SK-N-MC (cell line): Measurements from ENCODE around the gene ARHGAP26.

Experiments
- DNase-seq: peaks from one replicate; pipeline ENCODE4 v3.0.0-alpha.2; 2011; ENCODE audit warnings: low read depth, low spot score
- H3K27ac ChIP-seq: fragments of 200-600 bp; sonication (generic); 2 replicates; pipeline ENCODE4 v1.5.1; 2016; ENCODE audit warnings: mixed run types
- H3K36me3 ChIP-seq: fragments of 200-600 bp; sonication (generic); 2 replicates; pipeline ENCODE4 v1.6.1; 2017; ENCODE audit warnings: antibody characterized with exemption, low read length, mixed read lengths; ENCODE audit not compliant: insufficient read depth
- H3K4me3 ChIP-seq: fragments of 200-600 bp; sonication (generic); 2 replicates; pipeline ENCODE4 v1.5.1; 2016
- H3K9ac ChIP-seq: fragments of 200-600 bp; sonication (generic); 2 replicates; pipeline ENCODE4 v1.8.0; 2017; ENCODE audit warnings: mixed run types, mixed read lengths; ENCODE audit not compliant: insufficient read length
- H3K9me3 ChIP-seq: fragments of 200-600 bp; sonication (generic); 2 replicates; pipeline ENCODE4 v1.6.1; 2017; ENCODE audit warnings: low read depth, mild to moderate bottlenecking, antibody characterized with exemption, low read length, moderate library complexity, mixed read lengths
- EZH2 ChIP-seq: fragments of 200-600 bp; sonication (generic); IDR thresholded peaks from one replicate; pipeline ENCODE4 v1.6.1; 2017; ENCODE audit warnings: antibody characterized with exemption
- FOXP2 ChIP-seq: optimal IDR thresholded peaks from 2 replicates; pipeline ENCODE3; 2011; ENCODE audit warnings: mild to moderate bottlenecking, moderate library complexity; ENCODE audit not compliant: insufficient read depth; ENCODE audit errors: extremely low read length, control extremely low read depth
- POLR2AphosphoS5 ChIP-seq: IDR thresholded peaks from 2 replicates; pipeline ENCODE4 v1.6.1; 2012; ENCODE audit warnings: mild to moderate bottlenecking, low read depth, low read length, borderline replicate concordance

ARHGAP26 gene

GRCh38 chr5:142833517-142834449 is 63.6 kb downstream of the ARHGAP26 start:
- no peaks in the 10 kb centered on the region for H3K36me3 ChIP-seq
- TF ChIP-seq POLR2AphosphoS5 (no peak), EZH2 (no peak), FOXP2 (no peak)
- H3K9ac ChIP-seq, result no peak overlapping the region
- H3K27ac ChIP-seq, result no peak overlapping the region
- no peaks in the 10 kb centered on the region for H3K9me3 ChIP-seq
- H3K4me3 ChIP-seq, result no peak overlapping the region
- no peak for DNase-seq

- Histone ChIP-seq H3K36me3 (no peaks in the 10 kb centered on the region), H3K9ac (no peak overlapping the region), H3K9me3 (no peaks in the 10 kb centered on the region), H3K4me3 (no peak overlapping the region), H3K27ac (no peak overlapping the region)
- TF ChIP-seq POLR2AphosphoS5, result no peak
- TF ChIP-seq FOXP2, result no peak
- TF ChIP-seq EZH2, result no peak
- no peak for DNase-seq
Measured at GRCh38 chr5:142834504-142834903, 64.3 kb downstream of the ARHGAP26 start.

GRCh38 chr5:142835540-142835939 is 65.4 kb downstream of the ARHGAP26 start:
- TF ChIP-seq FOXP2 (no peak), EZH2 (no peak), POLR2AphosphoS5 (no peak)
- no peak overlapping the region for H3K4me3 ChIP-seq
- no peak overlapping the region for H3K27ac ChIP-seq
- H3K36me3 ChIP-seq, result no peaks in the 10 kb centered on the region
- no peaks in the 10 kb centered on the region for H3K9me3 ChIP-seq
- DNase-seq, result no peak
- no peak overlapping the region for H3K9ac ChIP-seq

GRCh38 chr5:142836048-142836447 is 65.9 kb downstream of the ARHGAP26 start:
- Histone ChIP-seq H3K27ac (no peak overlapping the region), H3K9me3 (no peaks in the 10 kb centered on the region), H3K9ac (no peak overlapping the region), H3K36me3 (no peaks in the 10 kb centered on the region), H3K4me3 (no peak overlapping the region)
- TF ChIP-seq POLR2AphosphoS5, result no peak
- no peak for TF ChIP-seq EZH2
- TF ChIP-seq FOXP2, result no peak
- no peak for DNase-seq

GRCh38 chr5:142837081-142837725 is 67.0 kb downstream of the ARHGAP26 start:
- no peak for TF ChIP-seq FOXP2
- TF ChIP-seq POLR2AphosphoS5, result no peak
- TF ChIP-seq EZH2, result no peak
- no peak for DNase-seq
- Histone ChIP-seq H3K4me3 (no peak overlapping the region), H3K27ac (no peak overlapping the region), H3K9me3 (no peaks in the 10 kb centered on the region), H3K36me3 (no peaks in the 10 kb centered on the region), H3K9ac (no peak overlapping the region)

- no peak overlapping the region for H3K27ac ChIP-seq
- H3K9ac ChIP-seq, result no peak overlapping the region
- no peak overlapping the region for H3K4me3 ChIP-seq
- H3K36me3 ChIP-seq, result no peaks in the 10 kb centered on the region
- no peaks in the 10 kb centered on the region for H3K9me3 ChIP-seq
- DNase-seq, result no peak
- TF ChIP-seq FOXP2, result no peak
- no peak for TF ChIP-seq EZH2
- TF ChIP-seq POLR2AphosphoS5, result no peak
Measured at GRCh38 chr5:142838845-142839244, 68.7 kb downstream of the ARHGAP26 start.

- Histone ChIP-seq H3K4me3 (no peak overlapping the region), H3K27ac (no peak overlapping the region), H3K9me3 (no peaks in the 10 kb centered on the region), H3K9ac (no peak overlapping the region), H3K36me3 (no peaks in the 10 kb centered on the region)
- DNase-seq, result no peak
- TF ChIP-seq FOXP2, result no peak
- TF ChIP-seq EZH2, result no peak
- no peak for TF ChIP-seq POLR2AphosphoS5
Measured at GRCh38 chr5:142839711-142840346, 69.7 kb downstream of the ARHGAP26 start.

- H3K4me3 ChIP-seq, result no peak overlapping the region
- no peak overlapping the region for H3K27ac ChIP-seq
- no peaks in the 10 kb centered on the region for H3K36me3 ChIP-seq
- H3K9ac ChIP-seq, result no peak overlapping the region
- H3K9me3 ChIP-seq, result no peaks in the 10 kb centered on the region
- TF ChIP-seq FOXP2 (no peak), EZH2 (no peak), POLR2AphosphoS5 (no peak)
- no peak for DNase-seq
Measured at GRCh38 chr5:142840575-142840974, 70.4 kb downstream of the ARHGAP26 start.
